GM18907 (cell line): ENCODE data around the gene AUH.
A peak's percentile ranks its signal among the peaks of the same experiment; 100 is the strongest.

Source experiments
- ATAC-seq: cut with Tn5 transposase; IDR thresholded peaks from one replicate; pipeline ENCODE4 v1.9.1; 2021; ENCODE audit warnings: mild to moderate bottlenecking, moderate library complexity; ENCODE audit not compliant: unreplicated experiment

The AUH gene

DNA sequence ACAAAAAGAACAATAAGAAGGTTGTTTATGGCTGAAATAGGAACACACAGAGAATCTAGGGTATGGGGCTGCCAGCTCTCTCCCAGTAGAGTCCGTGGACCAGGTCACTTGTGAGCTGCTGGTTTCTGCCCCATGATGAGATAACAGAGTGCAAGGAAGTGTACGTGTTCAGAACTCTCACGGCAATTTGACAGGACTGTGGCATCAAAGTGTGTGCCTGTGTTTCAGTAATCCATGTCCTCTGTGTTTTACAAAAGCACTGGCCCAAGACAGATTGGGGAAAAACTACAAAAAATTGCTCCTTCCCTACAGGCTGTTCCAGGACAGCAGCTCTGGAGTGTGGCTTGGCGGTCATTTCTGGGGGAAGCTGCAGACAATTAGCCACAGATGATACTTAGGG lies 184.6 kb downstream of the AUH start:
- no peak for ATAC-seq

DNA sequence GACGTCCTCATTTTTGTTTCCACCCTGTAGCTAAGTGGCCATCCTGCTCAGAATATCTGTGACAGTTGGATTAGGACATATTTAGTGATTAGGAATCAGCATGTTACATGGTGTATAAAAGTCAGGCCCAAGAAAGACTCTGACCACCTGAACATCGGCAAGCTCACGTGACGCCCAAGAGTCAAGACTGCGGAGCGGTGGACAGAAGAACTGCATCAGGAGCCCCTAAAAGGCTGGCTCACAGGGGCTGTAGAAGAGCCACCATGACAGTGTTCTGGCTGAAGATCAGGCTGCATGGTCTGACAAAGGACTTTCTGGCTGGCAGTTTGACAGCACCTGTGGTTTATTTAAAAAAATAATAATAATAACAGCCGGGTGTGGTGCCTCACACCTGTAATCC lies 185.3 kb downstream of the AUH start:
- ATAC-seq, result no peak

DNA sequence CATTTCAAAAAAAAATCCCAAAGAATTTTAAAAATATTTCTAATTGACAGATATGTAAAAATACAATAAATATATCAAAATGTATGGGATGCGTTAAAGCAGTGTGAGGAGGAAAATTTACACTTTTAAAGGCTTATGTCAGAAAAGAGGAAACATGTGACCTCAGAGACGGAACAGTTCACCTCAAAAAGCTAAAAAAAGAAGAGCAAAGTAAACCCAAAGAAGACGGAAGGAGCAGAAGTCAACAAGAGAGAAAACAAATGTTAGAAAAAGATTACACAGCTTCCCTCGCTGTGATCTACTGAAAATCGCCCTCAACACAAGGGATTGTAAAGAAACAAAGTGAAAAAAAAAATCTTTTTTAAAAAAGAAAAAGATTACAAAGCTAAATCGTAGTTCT lies 186.9 kb downstream of the AUH start:
- peak; percentile 54 for ATAC-seq

DNA sequence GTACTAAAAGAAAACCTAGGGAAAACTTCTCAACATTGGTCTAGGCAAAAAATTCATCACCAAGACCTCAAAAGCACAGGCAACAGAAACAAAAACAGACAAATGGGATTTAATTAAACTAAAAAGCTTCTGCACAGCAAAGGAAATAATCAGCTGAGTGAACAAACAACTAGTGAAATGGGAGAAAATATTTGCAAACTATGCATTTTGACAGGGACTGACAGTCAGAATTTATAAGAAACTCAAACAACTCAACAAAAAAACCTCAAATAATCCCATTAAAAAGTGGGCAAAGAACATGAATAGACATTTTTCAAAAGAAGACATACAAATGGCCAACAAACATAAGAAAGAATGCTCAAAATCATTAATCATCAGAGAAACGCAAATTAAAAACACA lies 189.4 kb downstream of the AUH start:
- no peak for ATAC-seq

DNA sequence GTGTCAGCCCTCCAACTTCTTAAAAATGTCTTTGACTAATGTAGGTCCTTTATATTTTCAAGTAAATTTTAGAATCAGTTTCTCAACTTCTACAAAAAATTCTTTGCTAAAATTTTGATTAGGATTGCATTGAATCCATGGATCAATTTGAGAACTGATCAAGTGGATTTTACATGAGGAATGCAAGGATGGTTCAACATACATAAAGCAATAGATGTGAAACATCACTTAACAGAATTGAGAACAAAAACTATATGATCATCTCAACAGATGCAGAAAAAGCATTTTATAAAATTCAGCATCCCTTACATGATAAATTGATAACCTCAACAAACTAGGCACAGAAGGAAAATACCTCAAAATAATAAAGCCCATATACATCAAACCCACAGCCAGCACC lies 190.8 kb downstream of the AUH start:
- ATAC-seq, result no peak

DNA sequence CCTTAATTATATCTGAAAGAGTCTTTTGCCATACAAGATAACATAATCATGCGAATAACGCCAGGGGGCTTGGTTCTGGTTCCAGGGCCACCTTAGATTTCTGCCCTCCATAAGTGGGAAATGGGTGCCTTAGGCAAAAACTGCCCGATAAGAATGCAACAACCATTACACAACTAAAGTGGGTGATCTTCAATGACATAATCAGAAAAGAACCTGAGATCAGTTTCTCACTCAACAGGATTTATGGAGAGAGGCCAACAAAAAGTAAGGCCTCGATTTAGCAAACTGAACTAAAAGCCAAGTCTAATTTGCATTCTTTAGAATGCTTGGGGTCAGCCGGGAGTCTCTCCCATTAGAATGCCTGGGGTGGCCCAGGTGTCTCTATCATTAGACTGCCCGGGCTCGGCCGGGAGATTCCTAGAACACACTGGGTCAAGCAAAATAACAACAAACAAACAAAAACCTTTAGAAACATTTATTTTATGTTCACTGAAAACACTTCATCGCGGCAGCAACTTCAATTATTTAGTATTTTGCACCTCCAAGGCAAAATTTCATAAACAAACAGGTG lies 194.8 kb downstream of the AUH start:
- ATAC-seq, result no peak

DNA sequence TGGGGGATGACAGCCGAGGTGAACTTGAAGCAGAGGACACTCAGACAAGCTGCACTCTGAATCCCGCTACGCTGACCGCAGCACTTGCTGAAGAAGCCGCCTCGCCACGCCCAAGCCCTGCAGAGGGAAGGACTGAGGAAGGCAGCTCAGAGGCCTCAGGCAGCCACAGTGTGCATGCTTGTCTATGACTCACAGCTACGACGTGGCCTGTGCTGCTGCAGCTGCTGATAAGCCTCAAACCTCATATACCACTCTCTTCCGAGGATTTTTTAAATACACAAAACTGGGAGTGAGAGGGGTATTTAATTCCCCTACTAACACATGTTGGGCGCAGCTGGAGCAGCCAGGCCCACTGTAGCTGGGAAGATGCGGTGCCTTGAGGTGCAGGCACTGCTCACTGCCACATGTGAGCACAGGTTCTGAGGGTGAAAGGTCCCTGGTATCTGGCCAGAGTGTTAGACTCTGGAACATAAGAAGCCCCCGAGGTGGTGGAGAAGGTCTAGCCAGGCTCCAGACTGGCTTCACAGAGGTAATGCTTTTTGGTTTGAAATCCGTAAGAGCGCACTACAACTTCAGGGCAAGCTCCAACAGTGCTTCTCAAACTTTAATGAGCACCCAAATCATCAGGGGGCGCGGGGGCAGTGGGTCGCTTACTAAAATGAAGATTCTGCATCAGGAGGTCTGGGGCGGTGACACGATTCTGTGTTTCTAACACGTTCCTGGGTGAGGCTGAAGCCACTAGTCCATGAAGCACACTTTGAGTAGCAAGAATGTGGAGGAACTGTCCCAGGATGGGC lies 196.8 kb downstream of the AUH start:
- peak; percentile 47 for ATAC-seq
